ENCODE data around the gene FBXO15. TPM values are rescaled to one million over a fixed set of nuclear protein-coding genes. Genes with fewer than 3 reads are reported as not detected.

FBXO15 gene
- total RNA-seq, 1 donor, result 0.27 TPM

DNA sequence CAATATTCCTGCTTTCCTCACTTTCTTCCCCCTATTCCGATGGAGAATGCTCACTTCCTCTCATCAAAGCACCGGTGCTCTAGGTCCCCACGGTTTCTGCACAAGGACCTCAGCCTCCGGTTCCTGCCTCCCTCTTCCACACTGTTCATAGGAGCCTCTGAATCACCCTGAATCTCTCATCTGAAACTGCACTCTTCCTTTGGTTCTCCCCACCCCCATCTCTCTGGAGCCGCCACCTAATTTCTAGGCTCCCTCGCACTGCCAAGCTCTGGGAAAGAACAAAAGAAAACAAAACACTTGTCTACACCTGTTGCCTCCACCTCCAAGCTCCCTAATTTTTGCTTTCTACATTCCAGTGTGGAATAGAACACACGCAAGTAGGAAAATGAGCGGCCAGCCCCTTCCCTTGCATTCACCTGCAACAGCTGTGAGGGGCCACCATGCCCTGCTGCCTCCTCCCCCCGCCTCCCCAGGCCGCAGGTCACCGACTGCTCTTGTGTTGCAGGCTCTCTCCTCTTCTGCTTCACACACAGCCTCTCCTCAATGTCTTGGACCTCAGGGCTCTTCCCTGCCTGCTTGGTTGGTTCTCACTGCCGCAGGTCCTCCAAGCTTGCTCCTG, 9.6 kb downstream of the FBXO15 start:
- no peak overlapping the region for H3K4me3 ChIP-seq (ENCODE audit: low read depth, low read length)
- TF ChIP-seq, protein P1, sequence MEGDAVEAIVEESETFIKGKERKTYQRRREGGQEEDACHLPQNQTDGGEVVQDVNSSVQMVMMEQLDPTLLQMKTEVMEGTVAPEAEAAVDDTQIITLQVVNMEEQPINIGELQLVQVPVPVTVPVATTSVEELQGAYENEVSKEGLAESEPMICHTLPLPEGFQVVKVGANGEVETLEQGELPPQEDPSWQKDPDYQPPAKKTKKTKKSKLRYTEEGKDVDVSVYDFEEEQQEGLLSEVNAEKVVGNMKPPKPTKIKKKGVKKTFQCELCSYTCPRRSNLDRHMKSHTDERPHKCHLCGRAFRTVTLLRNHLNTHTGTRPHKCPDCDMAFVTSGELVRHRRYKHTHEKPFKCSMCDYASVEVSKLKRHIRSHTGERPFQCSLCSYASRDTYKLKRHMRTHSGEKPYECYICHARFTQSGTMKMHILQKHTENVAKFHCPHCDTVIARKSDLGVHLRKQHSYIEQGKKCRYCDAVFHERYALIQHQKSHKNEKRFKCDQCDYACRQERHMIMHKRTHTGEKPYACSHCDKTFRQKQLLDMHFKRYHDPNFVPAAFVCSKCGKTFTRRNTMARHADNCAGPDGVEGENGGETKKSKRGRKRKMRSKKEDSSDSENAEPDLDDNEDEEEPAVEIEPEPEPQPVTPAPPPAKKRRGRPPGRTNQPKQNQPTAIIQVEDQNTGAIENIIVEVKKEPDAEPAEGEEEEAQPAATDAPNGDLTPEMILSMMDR (IDR thresholded peaks at IDR 0.05; ENCODE audit: insufficient read depth, low read length), result no peak
- DNase-seq (ENCODE audit: low read depth), result no peak

DNA sequence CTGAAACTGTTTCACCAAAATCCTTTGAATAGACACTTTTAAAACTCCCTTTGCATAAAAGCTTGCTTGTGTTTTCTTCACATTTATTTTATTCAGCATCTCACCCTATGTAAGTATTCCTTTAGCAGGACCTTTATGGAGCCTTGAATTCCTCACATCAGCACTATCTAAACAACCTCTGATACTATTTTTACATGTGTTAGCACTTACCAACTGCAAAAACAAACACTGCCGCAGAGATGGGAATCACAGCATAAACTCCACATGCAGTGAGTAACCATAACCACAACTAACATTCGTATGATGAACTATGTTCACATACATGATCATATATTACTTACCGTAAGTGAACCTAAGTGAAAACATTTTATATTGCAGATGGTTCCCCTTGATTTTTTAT, 15.4 kb downstream of the FBXO15 start:
- TF ChIP-seq, protein P1 (IDR thresholded peaks at IDR 0.05; ENCODE audit: insufficient read depth, low read length), result no peak
- DNase-seq (ENCODE audit: low read depth), result no peak
- H3K4me3 ChIP-seq (ENCODE audit: low read depth, low read length), result no peak overlapping the region

DNA sequence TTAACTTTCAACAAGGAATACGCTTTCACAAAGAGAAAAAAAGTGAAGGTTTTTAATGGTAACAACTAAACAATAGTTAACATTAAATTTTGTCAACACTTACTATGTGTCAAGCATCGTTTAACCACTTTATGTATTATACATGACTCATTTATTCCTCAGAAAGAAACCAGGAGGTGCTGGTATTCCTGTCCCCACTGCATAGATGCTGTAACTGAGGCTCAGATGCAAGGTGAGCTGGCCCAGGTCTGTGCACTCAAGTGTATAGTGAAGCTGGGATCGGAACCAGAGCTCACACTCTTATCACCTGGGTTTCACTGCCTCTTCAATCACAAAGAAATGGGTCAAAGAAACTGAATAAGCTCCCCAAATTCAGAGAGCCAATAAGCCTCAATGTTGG, 16.5 kb downstream of the FBXO15 start:
- TF ChIP-seq, protein P1 (IDR thresholded peaks at IDR 0.05; ENCODE audit: insufficient read depth, low read length), result no peak
- H3K4me3 ChIP-seq (ENCODE audit: low read depth, low read length), result no peak overlapping the region
- no peak for DNase-seq (ENCODE audit: low read depth)

- DNase-seq (ENCODE audit: low read depth), result no peak
- H3K4me3 ChIP-seq (ENCODE audit: low read depth, low read length), result no peak overlapping the region
- TF ChIP-seq, protein P1 (IDR thresholded peaks at IDR 0.05; ENCODE audit: insufficient read depth, low read length), result no peak
These were observed 19.5 kb downstream of the FBXO15 start for GRCh38 chr18:74128159-74128558.

DNA sequence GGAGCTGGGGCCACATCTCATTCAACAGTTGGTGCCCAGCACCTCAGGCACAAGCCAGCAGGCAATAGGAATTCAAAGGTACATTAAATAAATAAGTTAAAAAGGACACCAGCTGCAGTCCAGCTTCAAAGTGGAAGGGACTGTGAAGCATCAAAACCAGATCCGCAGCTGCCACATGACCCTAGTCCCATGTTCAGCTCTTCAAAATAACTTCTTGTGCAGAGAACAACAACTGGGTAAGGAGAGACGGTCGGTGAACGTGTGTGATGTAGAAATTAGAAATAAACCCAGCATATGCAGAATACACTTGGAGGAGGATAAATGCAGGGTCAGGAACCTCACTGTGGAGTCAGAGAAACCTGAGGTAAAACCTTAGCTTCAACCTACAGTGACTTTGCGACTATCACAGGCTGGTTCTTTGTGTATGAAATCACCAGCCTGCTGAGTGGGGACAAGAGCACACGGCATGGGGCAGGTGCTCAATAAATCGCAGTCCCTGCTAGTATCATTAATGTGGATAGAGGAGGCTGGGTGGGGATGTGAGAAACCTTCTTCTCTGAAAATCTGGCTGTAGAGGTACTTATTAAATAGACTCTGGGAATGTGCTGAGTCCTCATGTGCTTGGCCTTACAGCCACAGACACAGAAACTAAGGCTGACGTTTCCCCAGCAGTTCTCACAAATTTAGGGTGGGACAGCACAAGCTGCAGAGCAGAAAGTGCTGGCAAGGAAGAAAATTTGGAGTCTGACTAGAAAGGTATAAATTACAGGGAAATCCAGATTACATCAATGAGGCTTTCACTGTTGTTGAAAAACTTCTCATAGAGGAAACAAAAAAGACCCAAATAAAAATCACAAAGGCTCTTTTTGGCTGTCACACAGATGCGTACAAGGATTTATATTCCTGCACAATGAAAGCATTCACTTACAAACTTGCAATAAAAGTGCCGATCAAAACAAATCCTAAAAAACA, 20.7 kb downstream of the FBXO15 start:
- DNase-seq (ENCODE audit: low read depth), result no peak
- H3K4me3 ChIP-seq (ENCODE audit: low read depth, low read length), result no peak overlapping the region
- TF ChIP-seq, protein P1 (IDR thresholded peaks at IDR 0.05; ENCODE audit: insufficient read depth, low read length), result no peak

DNA sequence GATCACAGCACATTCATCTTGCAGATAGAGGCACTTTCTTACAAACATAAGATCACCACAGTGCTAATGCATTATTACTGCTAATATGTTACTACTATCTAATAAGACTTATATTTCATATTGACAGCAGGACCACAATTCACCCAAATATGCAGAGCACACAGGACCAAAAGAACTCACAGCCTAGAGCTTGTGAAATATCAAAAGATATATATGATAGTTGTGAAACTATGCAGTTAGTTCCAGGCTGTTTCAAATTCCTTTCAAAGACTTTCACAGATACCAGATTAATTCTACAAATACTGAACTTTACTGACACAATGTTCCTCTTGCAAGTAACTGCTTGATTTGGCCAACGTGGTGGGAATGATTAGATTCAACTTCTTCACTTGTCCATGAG, 23.0 kb downstream of the FBXO15 start:
- H3K4me3 ChIP-seq (ENCODE audit: low read depth, low read length), result no peak overlapping the region
- TF ChIP-seq, protein P1 (IDR thresholded peaks at IDR 0.05; ENCODE audit: insufficient read depth, low read length), result no peak
- DNase-seq (ENCODE audit: low read depth), result no peak
